Stomach (tissue), 19 donors: ENCODE measurements around the gene CALHM4. TPM values are rescaled to one million over a fixed set of nuclear protein-coding genes. Genes with fewer than 3 reads are reported as not detected.
A peak's percentile ranks its signal among the peaks of the same experiment; 100 is the strongest.

Source experiments
- DNase-seq, 2 donors: peaks; one replicate each; pipeline versions ENCODE4 v3.0.0 to v3.0.0-alpha.2; 2013 to 2019
- H3K27ac ChIP-seq, 5 donors: fragments of 200-600 bp in 4 of 5; sonication (generic) in 4 of 5; one replicate each; pipeline ENCODE4 v1.5.1; 2013 to 2019; ENCODE audit warnings: mild to moderate bottlenecking in 1 of 5, moderate library complexity in 1 of 5
- H3K27me3 ChIP-seq, 3 donors: fragments of 200-600 bp; sonication (generic); one replicate each; pipeline ENCODE4 v1.5.1; 2017 to 2019; ENCODE audit warnings: mixed run types in 1 of 3
- H3K36me3 ChIP-seq, 4 donors: fragments of 200-600 bp; sonication (generic); 1 replicate in 3 of 4; 2 replicates in 1 of 4; pipeline ENCODE4 v1.5.1; 2016 to 2019
- H3K4me1 ChIP-seq, 4 donors: fragments of 200-600 bp; sonication (generic); one replicate each; pipeline ENCODE4 v1.5.1; 2016 to 2019
- H3K4me3 ChIP-seq, 4 donors: fragments of 200-600 bp; sonication (generic) in 3 of 4; one replicate each; pipeline ENCODE4 v1.5.1; 2016 to 2019; ENCODE audit warnings: mild to moderate bottlenecking in 1 of 4
- H3K9me3 ChIP-seq, 4 donors: fragments of 200-600 bp; sonication (generic); one replicate each; pipeline ENCODE4 v1.5.1; 2016 to 2019
- EP300 ChIP-seq: sonication (generic); formaldehyde crosslinking; IDR thresholded peaks from one replicate; pipeline ENCODE4 v1.6.1; 2017; ENCODE audit warnings: antibody characterized with exemption
- POLR2A ChIP-seq, 4 donors: fragments of 450-650 bp; IDR thresholded peaks; one replicate each; pipeline ENCODE4 v1.6.1; 2016; ENCODE audit warnings: antibody characterized with exemption in 4 of 4, control low read depth in 2 of 4, mild to moderate bottlenecking in 1 of 4, moderate library complexity in 1 of 4
- POLR2AphosphoS5 ChIP-seq, 3 donors: sonication (generic); formaldehyde crosslinking; IDR thresholded peaks; one replicate each; pipeline ENCODE4 v1.6.1; 2016; ENCODE audit warnings: antibody characterized with exemption in 3 of 3
- WGBS, 5 donors: extraction: QIAGEN DNeasy Blood & Tissue Kit in 3 of 5; methylation state at CpG; one replicate each; pipeline versions ENCODE4 v1.1.5 to v1.1.7; 2013 to 2018; 5-methylcytosine and 5-hydroxymethylcytosine counted together
- intact Hi-C: fragments of 100-400 bp; cut with DNase I; formaldehyde crosslinking; loops from one replicate; pipeline ENCODE4 v1.15.1; 2023; ENCODE audit warnings: low total_unique reads
- long read RNA-seq, 10 donors: transcript quantifications; one replicate each; lab custom pipeline, GENCODE V29; 2026
- polyA plus RNA-seq, 3 donors: library from polyadenylated mRNA; stranded (reverse); fragments of 200-250 nt; gene quantifications; one replicate each; pipeline ENCODE4 v1.2.3, GENCODE V29; 2013
- total RNA-seq, 5 donors: library from RNA; depleted of rRNA; stranded (reverse); fragments of >200 nt; gene quantifications; one replicate each; pipeline versions ENCODE4 v1.1.0 to v1.2.3, GENCODE V29; 2014 to 2016
- TF ChIP-seq, protein P1 (sequence below), 7 experiments: fragments of 450-650 bp in 4 of 7; fragments of 200-600 bp in 3 of 7; sonication (generic) in 3 of 7; IDR thresholded peaks; one replicate each; pipeline ENCODE4 v1.5.1; 2016 to 2019; ENCODE audit warnings: antibody characterized with exemption in 7 of 7, control low read depth in 2 of 7, mild to moderate bottlenecking in 1 of 7
- donor health status: healthy with polysubstance abuse.
- donor health status: Bipolar disorder and iron deficiency.
- donor health status: healthy.

The CALHM4 gene
- total RNA-seq (not detected), polyA plus RNA-seq (not detected)
- long read RNA-seq, donor 1: 0 reads
- long read RNA-seq, donor 2: 0 reads
- long read RNA-seq, donor 3: 0 reads
- long read RNA-seq, donor 4: 0 reads
- long read RNA-seq, donor 5: 0 reads
- long read RNA-seq, donor 6: 0 reads
- long read RNA-seq, donor 7: 0 reads
- long read RNA-seq, donor 8: 0 reads
- long read RNA-seq, donor 9: 0 reads
- long read RNA-seq, donor 10: 0 reads

- no peaks in the 10 kb centered on the region for H3K36me3 ChIP-seq
- H3K27ac ChIP-seq: no peak within 1 kb of the TSS
- TF ChIP-seq EP300: no peak
- no peak for TF ChIP-seq POLR2AphosphoS5 (IDR thresholded peaks at IDR 0.05)
- TF ChIP-seq POLR2A (IDR thresholded peaks at IDR 0.05): no peak
- TF ChIP-seq, protein P1, sequence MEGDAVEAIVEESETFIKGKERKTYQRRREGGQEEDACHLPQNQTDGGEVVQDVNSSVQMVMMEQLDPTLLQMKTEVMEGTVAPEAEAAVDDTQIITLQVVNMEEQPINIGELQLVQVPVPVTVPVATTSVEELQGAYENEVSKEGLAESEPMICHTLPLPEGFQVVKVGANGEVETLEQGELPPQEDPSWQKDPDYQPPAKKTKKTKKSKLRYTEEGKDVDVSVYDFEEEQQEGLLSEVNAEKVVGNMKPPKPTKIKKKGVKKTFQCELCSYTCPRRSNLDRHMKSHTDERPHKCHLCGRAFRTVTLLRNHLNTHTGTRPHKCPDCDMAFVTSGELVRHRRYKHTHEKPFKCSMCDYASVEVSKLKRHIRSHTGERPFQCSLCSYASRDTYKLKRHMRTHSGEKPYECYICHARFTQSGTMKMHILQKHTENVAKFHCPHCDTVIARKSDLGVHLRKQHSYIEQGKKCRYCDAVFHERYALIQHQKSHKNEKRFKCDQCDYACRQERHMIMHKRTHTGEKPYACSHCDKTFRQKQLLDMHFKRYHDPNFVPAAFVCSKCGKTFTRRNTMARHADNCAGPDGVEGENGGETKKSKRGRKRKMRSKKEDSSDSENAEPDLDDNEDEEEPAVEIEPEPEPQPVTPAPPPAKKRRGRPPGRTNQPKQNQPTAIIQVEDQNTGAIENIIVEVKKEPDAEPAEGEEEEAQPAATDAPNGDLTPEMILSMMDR (IDR thresholded peaks at IDR 0.05): no peak
- no peaks in the 10 kb centered on the region for H3K27me3 ChIP-seq
- peaks cover 0 to 4% (median 0%) of the 10 kb centered on the region in 4 donors for H3K4me1 ChIP-seq
- DNase-seq: no peak
- no peaks in the 10 kb centered on the region for H3K9me3 ChIP-seq
- intact Hi-C loops: no loop called here
- no peak within 1 kb of the TSS for H3K4me3 ChIP-seq
These were observed at the start of gene CALHM4 for GRCh38 chr6:116553451-116553850. CALHM4 (plus strand) TSS chr6:116553751; CDS start chr6:116553794, 43 bp downstream.

GRCh38 chr6:116507324-116507723 is 46.2 kb upstream of the CALHM4 start:
- Histone ChIP-seq H3K36me3 (no peaks in the 10 kb centered on the region), H3K27ac (no peak overlapping the region), H3K27me3 (no peaks in the 10 kb centered on the region), H3K9me3 (no peaks in the 10 kb centered on the region), H3K4me3 (no peak overlapping the region), H3K4me1 (peaks cover 0 to 6% (median 0%) of the 10 kb centered on the region in 4 donors)
- 81 to 93% (median 91%) methylated on average over 3 of the region's 3 CpGs for WGBS, 5 donors
- intact Hi-C loops: no loop called here
- DNase-seq: no peak
- no peak for TF ChIP-seq POLR2A (IDR thresholded peaks at IDR 0.05)
- TF ChIP-seq, protein P1 (IDR thresholded peaks at IDR 0.05): no peak
- TF ChIP-seq EP300: no peak
- TF ChIP-seq POLR2AphosphoS5 (IDR thresholded peaks at IDR 0.05): no peak

- Histone ChIP-seq H3K9me3 (no peaks in the 10 kb centered on the region), H3K27ac (no peak overlapping the region), H3K36me3 (no peaks in the 10 kb centered on the region), H3K4me3 (no peak overlapping the region), H3K4me1 (peaks cover 0 to 13% (median 0%) of the 10 kb centered on the region in 4 donors), H3K27me3 (no peaks in the 10 kb centered on the region)
- TF ChIP-seq POLR2AphosphoS5 (IDR thresholded peaks at IDR 0.05) (no peak), POLR2A (IDR thresholded peaks at IDR 0.05) (no peak), EP300 (no peak)
- TF ChIP-seq, protein P1 (IDR thresholded peaks at IDR 0.05): no peak
- DNase-seq: no peak
- intact Hi-C loops: no loop called here
These were observed 45.0 kb upstream of the CALHM4 start for GRCh38 chr6:116508527-116508926.

GRCh38 chr6:116511424-116512110 is 42.0 kb upstream of the CALHM4 start, which contains the start of gene CALHM5:
CALHM5 (plus strand) TSS chr6:116511639; CDS start chr6:116511697, 58 bp downstream.
- intact Hi-C loops: no loop called here
- no peak for TF ChIP-seq EP300
- TF ChIP-seq POLR2AphosphoS5 (IDR thresholded peaks at IDR 0.05): peak in 2 of 3 donors; percentile 39 to 69
- TF ChIP-seq, protein P1 (IDR thresholded peaks at IDR 0.05): peak in 5 of 7 experiments; percentile 28 to 60 (median 46)
- H3K9me3 ChIP-seq: no peaks in the 10 kb centered on the region
- H3K36me3 ChIP-seq: no peaks in the 10 kb centered on the region
- peak in 1 of 2 donors; percentile 77 for DNase-seq
- H3K27me3 ChIP-seq: no peaks in the 10 kb centered on the region
- peak within 1 kb of the TSS; percentile 66 to 84 (median 75) for H3K27ac ChIP-seq
- 42 to 53% (median 44%) methylated on average over 10 of the region's 10 CpGs for WGBS, 5 donors
- H3K4me1 ChIP-seq: peaks cover 0 to 13% (median 0%) of the 10 kb centered on the region in 4 donors
- H3K4me3 ChIP-seq: peak within 1 kb of the TSS; percentile 19 to 38 (median 28)
